Ovary (tissue), 9 donors: ENCODE measurements around the gene CC2D1A. TPM values are rescaled to one million over a fixed set of nuclear protein-coding genes. Genes with fewer than 3 reads are reported as not detected.

Source experiments
- DNase-seq, 5 donors: peaks; one replicate each; pipeline ENCODE4 v3.0.0-alpha.2; 2019 to 2020
- H3K27ac ChIP-seq, 2 donors: fragments of 200-600 bp; one replicate each; pipeline versions ENCODE4 v1.5.1 to v1.8.0; 2019 to 2022
- H3K27me3 ChIP-seq: fragments of 200-600 bp; one replicate; pipeline ENCODE4 v1.8.0; 2022
- H3K36me3 ChIP-seq: fragments of 200-600 bp; sonication (generic); one replicate; pipeline ENCODE4 v1.5.1; 2019
- H3K4me1 ChIP-seq: one replicate; pipeline ENCODE4 v1.8.1; 2013; ENCODE audit warnings: mild to moderate bottlenecking, moderate library complexity; ENCODE audit not compliant: insufficient read depth
- H3K4me3 ChIP-seq: fragments of 200-600 bp; sonication (generic); one replicate; pipeline ENCODE4 v1.5.1; 2017
- H3K9me3 ChIP-seq, 2 donors: fragments of 200-600 bp in 1 of 2; sonication (generic) in 1 of 2; one replicate each; pipeline versions ENCODE4 v1.5.1 to v1.8.1; 2013 to 2019; ENCODE audit warnings: mild to moderate bottlenecking in 1 of 2, moderate library complexity in 1 of 2
- CTCF ChIP-seq, 3 donors: fragments of 450-650 bp in 2 of 3; fragments of 200-600 bp in 1 of 3; IDR thresholded peaks; one replicate each; pipeline versions ENCODE4 v1.5.1 to v1.8.0; 2016 to 2022; ENCODE audit warnings: antibody characterized with exemption in 3 of 3, mild to moderate bottlenecking in 1 of 3
- EP300 ChIP-seq: sonication (generic); formaldehyde crosslinking; IDR thresholded peaks from one replicate; pipeline ENCODE4 v1.6.1; 2017; ENCODE audit warnings: antibody characterized with exemption
- POLR2A ChIP-seq: fragments of 450-650 bp; IDR thresholded peaks from one replicate; pipeline ENCODE4 v1.6.1; 2017; ENCODE audit warnings: antibody characterized with exemption, mild to moderate bottlenecking, moderate library complexity
- WGBS, 3 donors: extraction: QIAGEN DNeasy Blood & Tissue Kit in 1 of 3; methylation state at CpG; one replicate each; pipeline versions ENCODE4 v1.1.5 to v1.1.7; 2013 to 2017; 5-methylcytosine and 5-hydroxymethylcytosine counted together
- intact Hi-C, 4 donors: fragments of 100-400 bp; cut with DNase I; formaldehyde crosslinking; loops; one replicate each; pipeline versions ENCODE4 v1.11.0 to v1.15.1; 2022 to 2023
- polyA plus RNA-seq, 2 donors: library from polyadenylated mRNA; stranded (reverse); fragments of 200-250 nt in 1 of 2; fragments of 350-450 nt in 1 of 2; fragmentation: Illumina TruSeq in 1 of 2; extraction: RNeasy Lipid Tissue Mini Kit (QIAGEN cat#74804) in 1 of 2; gene quantifications; one replicate each; pipeline ENCODE4 v1.2.3, GENCODE V29; 2013 to 2014
- total RNA-seq, 7 donors: library from RNA; depleted of rRNA in 2 of 7; stranded (reverse); fragments of >200 nt in 2 of 7; fragmentation: NEBNext Ultra II Directional in 3 of 7; extraction: Animal tissue kit (Norgen Biotek cat#: 25700) in 3 of 7; gene quantifications; one replicate each; pipeline versions ENCODE4 v1.1.0 to v1.2.4, GENCODE V29; 2016 to 2023
- donor health status: DM: no; HTN: no; CAD: no; lungs with moderate emphysema.
- donor health status: DM: no; HTN: no; CAD: no.
- donor health status: Bipolar disorder and iron deficiency.
- donor health status: DM: yes; HTN: yes; CAD: no.
- donor health status: DM: no; HTN: no; CAD: no.
- donor health status: DM: yes; HTN: yes; CAD: no.

CC2D1A gene
- total and polyA plus RNA-seq, 9 donors, result 13.1 to 38.1 (median 29.6) TPM

GRCh38 chr19:13914777-13915176, 8.8 kb downstream of the CC2D1A start:
- TF ChIP-seq CTCF (IDR thresholded peaks at IDR 0.05), result no peak
- no peak for TF ChIP-seq POLR2A
- no peak for TF ChIP-seq EP300
- H3K4me1 ChIP-seq, result no peaks in the 10 kb centered on the region
- intact Hi-C loops, result no loop called here
- no peaks in the 10 kb centered on the region for H3K9me3 ChIP-seq
- H3K36me3 ChIP-seq, result no peaks in the 10 kb centered on the region
- H3K4me3 ChIP-seq, result no peak overlapping the region
- no peak for DNase-seq
- no peak overlapping the region for H3K27ac ChIP-seq
- H3K27me3 ChIP-seq, result no peaks in the 10 kb centered on the region
- WGBS, 3 donors, result 75 to 84% (median 77%) methylated on average over 3 of the region's 3 CpGs

DNA sequence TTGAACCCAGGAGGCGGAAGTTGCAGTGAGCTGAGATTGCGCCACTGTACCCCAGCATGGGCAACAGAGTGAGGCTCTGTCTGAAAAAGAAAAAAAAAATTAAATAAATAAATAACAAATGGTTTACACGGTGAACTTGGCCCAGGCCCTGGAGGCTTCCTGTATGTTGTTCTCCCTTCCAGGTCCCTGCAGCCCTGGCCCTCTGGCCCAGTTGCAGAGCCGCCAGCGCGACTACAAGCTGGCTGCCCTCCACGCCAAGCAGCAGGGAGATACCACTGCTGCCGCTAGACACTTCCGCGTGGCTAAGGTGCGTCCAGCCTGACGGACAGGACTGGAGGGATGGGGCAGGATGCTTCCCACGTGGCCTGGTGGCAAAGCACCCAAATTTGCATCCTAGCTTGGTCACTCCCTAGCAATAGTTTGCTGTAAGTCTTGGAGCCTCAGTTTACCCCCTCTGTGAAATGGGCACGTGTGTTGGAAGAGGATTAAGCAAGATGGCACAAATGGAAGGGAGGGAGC, 11.9 kb downstream of the CC2D1A start:
- H3K27me3 ChIP-seq, result no peaks in the 10 kb centered on the region
- no peaks in the 10 kb centered on the region for H3K36me3 ChIP-seq
- no peak overlapping the region for H3K4me3 ChIP-seq
- no peak for DNase-seq
- intact Hi-C loops, result no loop called here
- TF ChIP-seq EP300 (no peak), CTCF (IDR thresholded peaks at IDR 0.05) (no peak), POLR2A (no peak)
- H3K9me3 ChIP-seq, result no peaks in the 10 kb centered on the region
- 57 to 81% (median 79%) methylated on average over 14 of the region's 14 CpGs for WGBS, 3 donors
- no peaks in the 10 kb centered on the region for H3K4me1 ChIP-seq
- H3K27ac ChIP-seq, result no peak overlapping the region

DNA sequence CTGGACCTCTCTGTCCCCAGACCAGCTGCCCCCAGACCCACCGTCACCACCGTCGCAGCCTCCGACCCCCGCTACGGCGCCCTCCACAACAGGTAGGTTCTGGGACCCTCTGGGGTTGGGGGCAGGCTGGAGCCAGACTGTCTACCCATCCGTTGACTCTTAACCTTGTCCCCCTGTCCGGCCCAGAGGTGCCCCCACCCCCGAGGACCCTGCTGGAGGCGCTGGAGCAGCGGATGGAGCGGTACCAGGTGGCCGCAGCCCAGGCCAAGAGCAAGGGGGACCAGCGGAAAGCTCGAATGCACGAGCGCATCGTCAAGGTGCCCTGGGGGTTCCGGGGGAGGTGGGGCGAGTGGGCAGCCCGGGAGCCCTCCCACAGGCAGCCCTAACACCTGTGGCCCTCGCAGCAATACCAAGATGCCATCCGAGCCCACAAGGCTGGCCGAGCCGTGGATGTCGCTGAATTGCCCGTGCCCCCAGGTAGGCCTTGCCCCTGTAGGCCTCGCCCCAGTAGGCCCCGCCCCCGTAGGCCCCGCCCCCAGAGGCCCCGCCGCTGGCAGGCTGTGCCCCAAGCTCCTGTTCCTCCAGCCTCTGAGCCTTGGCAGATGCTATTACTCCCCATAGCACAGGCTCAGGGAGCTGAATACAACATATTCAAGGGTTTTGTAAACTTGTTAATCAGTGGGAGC, 12.9 kb downstream of the CC2D1A start:
- H3K36me3 ChIP-seq, result no peaks in the 10 kb centered on the region
- no peak overlapping the region for H3K4me3 ChIP-seq
- TF ChIP-seq CTCF (IDR thresholded peaks at IDR 0.05) (no peak), POLR2A (no peak), EP300 (no peak)
- intact Hi-C loops, result no loop called here
- no peaks in the 10 kb centered on the region for H3K9me3 ChIP-seq
- no peaks in the 10 kb centered on the region for H3K4me1 ChIP-seq
- H3K27me3 ChIP-seq, result no peaks in the 10 kb centered on the region
- 82 to 86% (median 85%) methylated on average over 20 to 34 of the region's 34 CpGs for WGBS, 3 donors
- DNase-seq, result no peak
- no peak overlapping the region for H3K27ac ChIP-seq

DNA sequence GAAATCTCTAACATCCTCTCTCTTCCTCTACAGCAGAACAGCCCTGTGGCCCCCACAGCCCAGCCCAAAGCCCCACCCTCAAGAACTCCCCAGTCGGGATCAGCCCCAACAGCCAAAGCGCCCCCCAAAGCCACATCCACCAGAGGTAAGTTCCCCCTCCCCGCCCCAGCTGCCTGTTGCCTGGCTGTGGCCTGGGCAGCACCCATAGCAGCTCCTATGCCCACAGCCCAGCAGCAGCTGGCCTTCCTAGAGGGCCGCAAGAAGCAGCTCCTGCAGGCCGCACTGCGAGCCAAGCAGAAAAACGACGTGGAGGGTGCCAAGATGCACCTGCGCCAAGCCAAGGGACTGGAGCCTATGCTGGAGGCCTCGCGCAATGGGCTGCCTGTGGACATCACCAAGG, 14.5 kb downstream of the CC2D1A start:
- DNase-seq, result no peak
- H3K9me3 ChIP-seq, result no peaks in the 10 kb centered on the region
- no peak overlapping the region for H3K4me3 ChIP-seq
- intact Hi-C loops, result no loop called here
- WGBS, 3 donors, result 96 to 97% (median 96%) methylated on average over 9 to 11 of the region's 11 CpGs
- TF ChIP-seq CTCF (IDR thresholded peaks at IDR 0.05) (no peak), POLR2A (no peak), EP300 (no peak)
- H3K27me3 ChIP-seq, result no peaks in the 10 kb centered on the region
- no peaks in the 10 kb centered on the region for H3K36me3 ChIP-seq
- H3K27ac ChIP-seq, result no peak overlapping the region
- no peaks in the 10 kb centered on the region for H3K4me1 ChIP-seq
